Fibroblast of peridontal ligament (primary cell): ENCODE results near the gene NAP1L1.

Experiments
- DNase-seq: peaks from one replicate; pipeline ENCODE4 v3.0.0-alpha.2; 2010; ENCODE audit errors: extremely low read depth

NAP1L1 gene

GRCh38 chr12:76040461-76040860, 44.0 kb downstream of the NAP1L1 start:
- DNase-seq, result no peak

GRCh38 chr12:76038176-76038575, 46.3 kb downstream of the NAP1L1 start:
- DNase-seq, result no peak

- peak; percentile 92 for DNase-seq
These were observed 47.1 kb downstream of the NAP1L1 start for GRCh38 chr12:76037130-76038103.

GRCh38 chr12:76035045-76035444, 49.4 kb downstream of the NAP1L1 start:
- no peak for DNase-seq

GRCh38 chr12:76033081-76034011, 51.1 kb downstream of the NAP1L1 start:
- peak; percentile 54 for DNase-seq

- peak; percentile 70 for DNase-seq
These were observed 52.2 kb downstream of the NAP1L1 start for GRCh38 chr12:76032043-76032981.

- DNase-seq, result peak; percentile 97
These were observed 53.0 kb downstream of the NAP1L1 start, which contains the start of gene PHLDA1 for GRCh38 chr12:76031414-76032042. TSS of gene PHLDA1 (minus strand) at chr12:76031776.

GRCh38 chr12:76031081-76031413, 53.4 kb downstream of the NAP1L1 start:
- DNase-seq, result no peak

- DNase-seq, result peak; percentile 61
These were observed 54.0 kb downstream of the NAP1L1 start for GRCh38 chr12:76030341-76031080.

GRCh38 chr12:76029982-76030340, 54.5 kb downstream of the NAP1L1 start:
- DNase-seq, result peak; percentile 69

GRCh38 chr12:76028571-76029277, 55.8 kb downstream of the NAP1L1 start:
- peak; percentile 58 for DNase-seq

GRCh38 chr12:76026643-76027063, 57.8 kb downstream of the NAP1L1 start:
- DNase-seq, result peak; percentile 77

GRCh38 chr12:76025601-76026575, 58.6 kb downstream of the NAP1L1 start:
- peak; percentile 73 for DNase-seq

- DNase-seq, result peak; percentile 91
These were observed 59.4 kb downstream of the NAP1L1 start for GRCh38 chr12:76024942-76025600.

GRCh38 chr12:76024102-76024781, 60.2 kb downstream of the NAP1L1 start:
- DNase-seq, result peak; percentile 23

GRCh38 chr12:76023069-76023690, 61.3 kb downstream of the NAP1L1 start:
- DNase-seq, result no peak

GRCh38 chr12:76022506-76022905, 62.0 kb downstream of the NAP1L1 start:
- DNase-seq, result no peak
